MM.1S (cell line): ENCODE measurements around the gene C17orf58.

ENCODE experiments used
- DNase-seq: peaks from one replicate; pipeline ENCODE4 v3.0.0-alpha.2; 2015
- H2AFZ ChIP-seq: fragments of 300-600 bp; sonication (generic); 2 replicates; pipeline ENCODE4 v1.6.0; 2016; ENCODE audit warnings: antibody characterized with exemption, low read length
- H3F3A ChIP-seq: fragments of 300-600 bp; sonication (generic); 2 replicates; pipeline ENCODE4 v1.6.1; 2016; ENCODE audit warnings: mild to moderate bottlenecking, antibody characterized with exemption, low read length, moderate library complexity, mixed read lengths; ENCODE audit not compliant: insufficient read depth
- H3K27ac ChIP-seq: fragments of 300-600 bp; sonication (generic); 2 replicates; pipeline ENCODE4 v1.5.1; 2016; ENCODE audit warnings: mild to moderate bottlenecking, low read length
- H3K27me3 ChIP-seq: fragments of 300-600 bp; sonication (generic); replicated peaks from 2 replicates; pipeline ENCODE4 v1.6.0; 2016; ENCODE audit warnings: low read length; ENCODE audit not compliant: insufficient read depth
- H3K36me3 ChIP-seq: fragments of 300-600 bp; sonication (generic); replicated peaks from 2 replicates; pipeline ENCODE4 v1.6.1; 2016; ENCODE audit warnings: mild to moderate bottlenecking, low read length, mixed read lengths; ENCODE audit not compliant: insufficient read depth
- H3K4me1 ChIP-seq: fragments of 300-600 bp; sonication (generic); 2 replicates; pipeline ENCODE4 v1.6.1; 2016; ENCODE audit warnings: low read length, mixed read lengths
- H3K4me2 ChIP-seq: fragments of 300-600 bp; sonication (generic); 2 replicates; pipeline ENCODE4 v1.6.0; 2016; ENCODE audit warnings: low read depth, low read length
- H3K4me3 ChIP-seq: fragments of 300-600 bp; sonication (generic); 2 replicates; pipeline ENCODE4 v1.5.1; 2016; ENCODE audit warnings: low read length, mixed read lengths
- H3K79me2 ChIP-seq: fragments of 300-600 bp; sonication (generic); 2 replicates; pipeline ENCODE4 v1.6.1; 2016; ENCODE audit warnings: mixed run types, low read length, mixed read lengths
- H3K9ac ChIP-seq: fragments of 300-600 bp; sonication (generic); 2 replicates; pipeline ENCODE4 v1.6.1; 2016; ENCODE audit warnings: low read length, mixed read lengths
- H3K9me2 ChIP-seq: fragments of 300-600 bp; sonication (generic); replicated peaks from 2 replicates; pipeline ENCODE4 v1.6.1; 2016; ENCODE audit warnings: mild to moderate bottlenecking, low read length, mixed read lengths; ENCODE audit not compliant: insufficient read depth
- H3K9me3 ChIP-seq: fragments of 300-600 bp; sonication (generic); replicated peaks from 2 replicates; pipeline ENCODE4 v1.6.1; 2016; ENCODE audit warnings: mild to moderate bottlenecking, low read length, mixed read lengths; ENCODE audit not compliant: insufficient read depth
- H4K20me1 ChIP-seq: fragments of 300-600 bp; sonication (generic); 2 replicates; pipeline ENCODE4 v1.6.1; 2016; ENCODE audit warnings: mild to moderate bottlenecking, low read length, moderate library complexity, mixed read lengths; ENCODE audit not compliant: insufficient read depth
- CTCF ChIP-seq: fragments of 300-600 bp; sonication (generic); IDR thresholded peaks from 2 replicates; pipeline ENCODE4 v1.5.1; 2016; ENCODE audit warnings: antibody characterized with exemption, low read length, mixed read lengths
- EZH2 ChIP-seq: fragments of 300-600 bp; sonication (generic); optimal IDR thresholded peaks from 2 replicates; pipeline ENCODE3; 2017; ENCODE audit warnings: low read depth, mild to moderate bottlenecking, antibody characterized with exemption, low read length, mixed read lengths
- EZH2phosphoT487 ChIP-seq: fragments of 300-600 bp; sonication (generic); IDR thresholded peaks from 2 replicates; pipeline ENCODE4 v1.6.1; 2018; ENCODE audit warnings: antibody characterized with exemption, low read length

Gene C17orf58

DNA sequence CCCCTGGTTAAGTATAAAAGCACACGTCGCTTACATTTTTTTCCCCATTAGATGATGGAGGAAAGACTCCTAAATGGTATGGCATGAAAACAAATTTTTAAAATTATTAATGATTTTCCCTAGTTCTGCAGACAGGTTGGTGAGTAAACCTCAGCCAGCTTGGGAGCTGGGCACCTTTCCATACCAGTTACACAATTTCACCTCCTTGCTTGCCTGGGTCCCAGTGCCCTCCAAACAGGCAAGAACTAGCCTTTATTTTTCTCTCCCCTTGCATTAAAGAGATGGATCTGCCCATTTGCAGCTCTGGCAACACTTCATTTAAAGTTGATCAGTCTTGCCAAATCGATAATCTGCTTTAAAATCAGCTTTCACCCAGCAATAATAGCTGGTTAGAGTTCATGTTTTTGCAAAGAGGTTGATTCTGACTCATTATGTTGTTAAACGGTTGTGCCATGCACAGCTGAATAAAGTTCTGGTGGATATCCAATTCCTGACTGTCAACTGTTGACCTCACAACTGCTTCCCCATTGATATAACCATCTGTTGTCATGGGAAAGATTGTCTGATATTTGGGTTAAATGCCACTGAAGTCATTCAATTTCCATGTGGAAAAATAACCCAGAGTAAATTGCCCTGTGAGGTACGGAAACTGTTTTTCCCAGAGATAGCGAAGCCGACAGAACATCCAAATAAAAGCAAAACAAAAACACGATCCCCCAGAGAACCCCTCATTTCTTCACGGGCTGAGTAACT lies 1.3 kb downstream of the C17orf58 start:
- Histone ChIP-seq H3K79me2 (no peaks in the 10 kb centered on the region), H3K36me3 (no peaks in the 10 kb centered on the region), H3K27me3 (peaks cover 21% of the 10 kb centered on the region), H3K27ac (no peak overlapping the region), H3K9me2 (no peaks in the 10 kb centered on the region), H3K4me2 (peak overlapping the region; percentile 76), H3K9ac (peak overlapping the region; percentile 27; the same call in 1 of the 2 replicates), H3F3A (peaks cover 13% of the 10 kb centered on the region), H3K4me1 (no peaks in the 10 kb centered on the region), H3K9me3 (no peaks in the 10 kb centered on the region), H3K4me3 (peak overlapping the region; percentile 55), H2AFZ (peak overlapping the region; percentile 55), H4K20me1 (no peaks in the 10 kb centered on the region)
- no peak for DNase-seq
- TF ChIP-seq CTCF (no peak), EZH2 (no peak), EZH2phosphoT487 (no peak)

- Histone ChIP-seq H3K36me3 (no peaks in the 10 kb centered on the region), H3K4me2 (peak overlapping the region; percentile 40), H3K4me3 (peak overlapping the region; percentile 74), H3K4me1 (no peaks in the 10 kb centered on the region), H3K27ac (peak overlapping the region; percentile 50; the same call in 1 of the 2 replicates), H2AFZ (peak overlapping the region; percentile 87), H3K9me3 (no peaks in the 10 kb centered on the region), H3F3A (peaks cover 13% of the 10 kb centered on the region), H3K9ac (peak overlapping the region; percentile 70), H4K20me1 (no peaks in the 10 kb centered on the region), H3K79me2 (no peaks in the 10 kb centered on the region), H3K27me3 (peaks cover 21% of the 10 kb centered on the region), H3K9me2 (no peaks in the 10 kb centered on the region)
- DNase-seq = no peak
- TF ChIP-seq CTCF = no peak
- no peak for TF ChIP-seq EZH2
- TF ChIP-seq EZH2phosphoT487 = no peak
Measured at GRCh38 chr17:67993998-67994361, 2.3 kb downstream of the C17orf58 start.

DNA sequence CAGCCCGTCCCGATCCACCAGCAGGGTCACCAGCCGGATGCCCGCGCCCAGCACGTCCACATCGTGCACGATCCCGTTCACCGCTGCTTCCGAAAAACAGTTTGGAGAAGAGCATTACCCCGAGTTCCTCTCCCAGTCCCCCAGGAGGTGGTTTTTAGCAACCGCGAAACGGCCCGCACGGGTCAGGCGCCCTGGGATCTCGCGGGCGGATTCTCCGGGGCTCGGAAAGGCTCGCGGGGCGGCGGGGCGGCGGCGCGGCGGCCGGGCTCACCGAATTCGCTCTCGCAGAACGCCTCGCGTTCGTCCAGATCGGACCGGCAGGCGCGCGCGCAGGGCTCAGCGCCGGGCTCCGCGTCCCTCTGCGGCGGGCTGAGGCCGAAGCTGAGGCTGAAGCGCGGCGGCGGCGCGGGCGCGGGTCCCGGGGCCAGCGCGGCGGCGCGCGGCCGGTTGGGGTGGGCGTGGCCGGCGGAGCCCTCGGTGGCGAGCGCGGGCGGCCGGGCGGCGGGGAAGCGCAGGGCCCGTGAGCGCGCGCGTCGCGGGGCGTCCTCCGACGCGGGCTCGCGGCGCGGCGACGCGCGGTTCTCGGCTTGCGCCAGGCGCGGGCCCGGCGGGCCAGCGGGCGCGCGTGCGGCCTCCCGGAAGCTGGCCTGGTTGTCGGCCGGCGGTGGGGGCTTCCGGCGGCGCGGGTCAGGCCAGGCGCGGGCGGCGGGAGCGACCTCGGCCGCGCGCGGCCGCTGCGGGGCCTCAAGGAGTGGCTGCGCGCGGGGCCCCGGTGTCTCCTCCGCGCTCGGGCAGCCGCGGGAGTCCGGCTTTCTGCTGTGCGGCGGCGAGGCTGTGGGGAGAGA lies 2.9 kb downstream of the C17orf58 start:
- peaks cover 21% of the 10 kb centered on the region for H3K27me3 ChIP-seq
- peak overlapping the region; percentile 80 for H3K9ac ChIP-seq
- H3K79me2 ChIP-seq = no peaks in the 10 kb centered on the region
- H3K4me3 ChIP-seq = peak overlapping the region; percentile 89
- H3K9me3 ChIP-seq = no peaks in the 10 kb centered on the region
- TF ChIP-seq CTCF = no peak
- no peak for TF ChIP-seq EZH2
- TF ChIP-seq EZH2phosphoT487 = no peak
- no peaks in the 10 kb centered on the region for H3K9me2 ChIP-seq
- H3K4me1 ChIP-seq = no peaks in the 10 kb centered on the region
- H3F3A ChIP-seq = peaks cover 13% of the 10 kb centered on the region
- H3K27ac ChIP-seq = peak overlapping the region; percentile 81; the same call in 1 of the 2 replicates
- peak overlapping the region; percentile 78 for H3K4me2 ChIP-seq
- no peaks in the 10 kb centered on the region for H4K20me1 ChIP-seq
- peak overlapping the region; percentile 87 for H2AFZ ChIP-seq
- H3K36me3 ChIP-seq = no peaks in the 10 kb centered on the region
- peak; percentile 89 for DNase-seq
